A549 treated with Mapracorat at 1 μM for 4 hours (cell line): ENCODE measurements around the gene LPCAT4. TPM values are rescaled to one million over a fixed set of nuclear protein-coding genes. Genes with fewer than 3 reads are reported as not detected.

Source experiments
- total RNA-seq: library from RNA; stranded (reverse); fragments of 200-300 nt; extraction: Qiagen RNA extraction; gene quantifications from 5 replicates; pipeline ENCODE4 v1.2.3, GENCODE V29; 2022

LPCAT4 gene, protein sequence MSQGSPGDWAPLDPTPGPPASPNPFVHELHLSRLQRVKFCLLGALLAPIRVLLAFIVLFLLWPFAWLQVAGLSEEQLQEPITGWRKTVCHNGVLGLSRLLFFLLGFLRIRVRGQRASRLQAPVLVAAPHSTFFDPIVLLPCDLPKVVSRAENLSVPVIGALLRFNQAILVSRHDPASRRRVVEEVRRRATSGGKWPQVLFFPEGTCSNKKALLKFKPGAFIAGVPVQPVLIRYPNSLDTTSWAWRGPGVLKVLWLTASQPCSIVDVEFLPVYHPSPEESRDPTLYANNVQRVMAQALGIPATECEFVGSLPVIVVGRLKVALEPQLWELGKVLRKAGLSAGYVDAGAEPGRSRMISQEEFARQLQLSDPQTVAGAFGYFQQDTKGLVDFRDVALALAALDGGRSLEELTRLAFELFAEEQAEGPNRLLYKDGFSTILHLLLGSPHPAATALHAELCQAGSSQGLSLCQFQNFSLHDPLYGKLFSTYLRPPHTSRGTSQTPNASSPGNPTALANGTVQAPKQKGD
- total RNA-seq = 45.7 to 64.3 TPM (median 61.5 TPM) in 5 replicates

DNA sequence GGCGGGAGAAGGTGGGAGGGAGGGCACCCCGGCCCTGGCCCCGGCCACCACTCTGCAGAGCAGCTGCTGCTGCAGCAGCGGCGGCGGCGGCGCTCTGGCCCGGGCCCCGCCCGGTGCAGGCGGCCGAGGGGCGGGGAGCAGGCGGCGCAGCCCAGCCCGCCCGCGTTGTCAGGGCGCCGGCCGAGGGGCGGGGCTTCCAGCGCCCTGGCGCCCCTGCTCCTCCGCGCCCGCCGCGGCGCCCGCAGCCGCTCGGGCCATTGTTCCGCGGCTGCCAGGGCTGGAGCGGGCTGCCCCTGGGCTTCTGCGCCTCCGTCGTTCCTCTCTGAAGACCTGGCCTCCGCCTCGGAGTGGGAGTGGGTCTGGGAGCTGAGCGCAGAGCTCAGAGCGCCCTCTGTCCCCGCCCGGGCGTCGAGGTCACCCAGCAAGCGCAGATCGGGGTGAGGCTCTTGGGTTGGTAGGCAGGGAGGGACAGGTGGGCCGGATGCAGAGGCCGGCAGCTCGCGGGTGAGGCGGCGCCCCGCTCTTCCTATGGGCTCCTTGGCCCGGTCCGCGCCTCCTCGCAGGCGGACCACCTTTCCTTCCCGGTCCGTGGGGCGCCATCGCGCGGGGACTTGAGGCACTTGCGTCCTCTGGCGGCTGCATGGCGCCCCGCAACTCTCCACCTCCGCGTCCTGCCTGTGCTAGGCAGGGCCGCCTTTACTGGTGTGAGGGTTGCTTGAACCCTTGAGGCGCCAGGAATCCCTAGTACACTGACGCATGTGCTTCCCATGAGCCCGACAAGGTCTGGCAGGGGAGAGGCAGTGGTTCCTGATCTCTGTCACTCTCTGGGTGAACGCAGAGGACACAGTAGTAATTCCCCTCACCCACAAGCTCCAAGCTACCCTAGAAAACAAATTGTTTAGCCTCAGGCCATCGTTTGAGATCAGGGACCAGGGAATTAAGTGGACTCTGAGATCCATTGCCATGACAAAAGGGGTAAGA is at the start of gene LPCAT4:
Gene LPCAT4, minus strand, starts transcription at position 96 of the 981 bp plus-strand sequence. CDS start 96 bp downstream, outside the sequence.

GRCh38 chr15:34342737-34343575 is 24.0 kb downstream of the LPCAT4 start, which contains the start of the genes NOP10 and NUTM1:
TSS of gene NOP10 (minus strand) at chr15:34343136. CDS start at chr15:34343073, 63 bp downstream.
TSS of gene NUTM1 (plus strand) at chr15:34343315. CDS start at chr15:34343697, 382 bp downstream.

GRCh38 chr15:34337557-34338306 is 29.3 kb downstream of the LPCAT4 start, which contains the start of gene SLC12A6:
TSS of gene SLC12A6 (minus strand) at chr15:34337781. CDS start at chr15:34336680, 1,101 bp downstream.

Other genes starting within 250 kb of the LPCAT4 start
- gene KATNBL1, start 157.1 kb downstream of the LPCAT4 start, total RNA-seq = 24.0 to 33.2 TPM (median 31.4 TPM) in 5 replicates
- gene EMC4, start 142.2 kb downstream of the LPCAT4 start, total RNA-seq = 192 to 195 TPM (median 193 TPM) in 5 replicates
- gene SLC12A6, start 29.4 kb downstream of the LPCAT4 start, total RNA-seq = 4.3 to 6.5 TPM (median 6.3 TPM) in 5 replicates
- 524 to 603 TPM (median 535 TPM) in 5 replicates for gene NOP10, start 24.1 kb downstream of the LPCAT4 start, total RNA-seq
- not detected in 5 replicates for gene NUTM1, start 23.9 kb downstream of the LPCAT4 start, total RNA-seq
- 4.2 to 11.6 TPM (median 8.9 TPM) in 5 replicates for gene GOLGA8A, start 70.6 kb upstream of the LPCAT4 start, total RNA-seq
- gene GOLGA8B, start 216.5 kb upstream of the LPCAT4 start, total RNA-seq = 14.3 to 23.6 TPM (median 17.6 TPM) in 5 replicates